ENCODE data around the gene CPAMD8.
A peak's percentile ranks its signal among the peaks of the same experiment; 100 is the strongest.

Gene CPAMD8

GRCh38 chr19:17022738-17023137, 3.9 kb downstream of the CPAMD8 start:
- 82% methylated on average over 7 of the region's 7 CpGs for WGBS

GRCh38 chr19:17021793-17022590, 4.6 kb downstream of the CPAMD8 start:
- Histone ChIP-seq H3K4me2 (ENCODE audit: low read length, poor library complexity, severe bottlenecking) (no peak overlapping the region), H3K27me3 (ENCODE audit: control insufficient read depth in 1 of 2, insufficient read depth in 1 of 2, low read length in 2 of 2) (peaks cover 25 to 28% of the 10 kb centered on the region in 2 experiments), H3K4ac (ENCODE audit: low read depth in 1 of 2, low read length in 2 of 2) (no peak overlapping the region), H4K91ac (ENCODE audit: low read length) (no peak overlapping the region), H2AK5ac (ENCODE audit: low read length, severe bottlenecking) (no peak overlapping the region), H3K36me3 (ENCODE audit: control insufficient read depth in 1 of 2, insufficient read depth in 2 of 2, low read depth in 1 of 2, low read length in 2 of 2) (no peaks in the 10 kb centered on the region), H3K9me3 (ENCODE audit: control insufficient read depth, low read length) (peaks cover 13% of the 10 kb centered on the region), H3K27ac (ENCODE audit: low read length, poor library complexity, severe bottlenecking) (no peak overlapping the region), H3K4me1 (ENCODE audit: control insufficient read depth, insufficient read depth, low read depth, low read length) (peaks cover 8% of the 10 kb centered on the region), H2BK5ac (ENCODE audit: low read depth, low read length, poor library complexity, severe bottlenecking) (no peak overlapping the region), H3K14ac (ENCODE audit: low read length in 2 of 2) (no peak overlapping the region), H3K18ac (ENCODE audit: low read depth in 1 of 2, low read length in 2 of 2) (no peak overlapping the region), H2BK15ac (ENCODE audit: low read depth, poor library complexity, severe bottlenecking) (no peak overlapping the region), H3K23ac (ENCODE audit: low read length in 2 of 2) (no peak overlapping the region), H4K8ac (ENCODE audit: low read length) (no peak overlapping the region), H2BK120ac (ENCODE audit: low read depth, low read length) (no peak overlapping the region), H3K79me1 (replicated peaks; ENCODE audit: low read length, poor library complexity, severe bottlenecking) (no peaks in the 10 kb centered on the region), H3K4me3 (ENCODE audit: insufficient read depth in 1 of 2, low read depth in 1 of 2, low read length in 2 of 2) (no peak overlapping the region), H3K9ac (ENCODE audit: low read length) (no peak overlapping the region), H2BK12ac (ENCODE audit: low read length in 2 of 2) (no peak overlapping the region), H2AFZ (ENCODE audit: low read depth, low read length) (no peak overlapping the region)
- peak; percentile 61 for DNase-seq
- 91% methylated on average over 12 of the region's 12 CpGs for WGBS

More at GRCh38 chr19:17022738-17023137, 3.9 kb downstream of the CPAMD8 start:
- no peak overlapping the region for H3K9ac ChIP-seq (ENCODE audit: low read length)
- no peak overlapping the region for H3K18ac ChIP-seq (ENCODE audit: low read depth in 1 of 2, low read length in 2 of 2)
- H3K4me1 ChIP-seq (ENCODE audit: control insufficient read depth, insufficient read depth, low read depth, low read length), result peaks cover 10% of the 10 kb centered on the region
- H3K4me2 ChIP-seq (ENCODE audit: low read length, poor library complexity, severe bottlenecking), result no peak overlapping the region
- H3K79me1 ChIP-seq (replicated peaks; ENCODE audit: low read length, poor library complexity, severe bottlenecking), result no peaks in the 10 kb centered on the region
- H2BK15ac ChIP-seq (ENCODE audit: low read depth, poor library complexity, severe bottlenecking), result no peak overlapping the region
- H3K36me3 ChIP-seq (ENCODE audit: control insufficient read depth in 1 of 2, insufficient read depth in 2 of 2, low read depth in 1 of 2, low read length in 2 of 2), result no peaks in the 10 kb centered on the region
- no peak overlapping the region for H2BK120ac ChIP-seq (ENCODE audit: low read depth, low read length)
- H3K27me3 ChIP-seq (ENCODE audit: control insufficient read depth in 1 of 2, insufficient read depth in 1 of 2, low read length in 2 of 2), result peaks cover 32 to 33% of the 10 kb centered on the region in 2 experiments
- no peak overlapping the region for H3K4me3 ChIP-seq (ENCODE audit: insufficient read depth in 1 of 2, low read depth in 1 of 2, low read length in 2 of 2)
- DNase-seq, result no peak
- no peak overlapping the region for H4K91ac ChIP-seq (ENCODE audit: low read length)
- H4K8ac ChIP-seq (ENCODE audit: low read length), result no peak overlapping the region
- no peak overlapping the region for H2AFZ ChIP-seq (ENCODE audit: low read depth, low read length)
- no peak overlapping the region for H3K27ac ChIP-seq (ENCODE audit: low read length, poor library complexity, severe bottlenecking)
- H3K9me3 ChIP-seq (ENCODE audit: control insufficient read depth, low read length), result peaks cover 13% of the 10 kb centered on the region
- no peak overlapping the region for H3K23ac ChIP-seq (ENCODE audit: low read length in 2 of 2)
- no peak overlapping the region for H2AK5ac ChIP-seq (ENCODE audit: low read length, severe bottlenecking)
- H2BK5ac ChIP-seq (ENCODE audit: low read depth, low read length, poor library complexity, severe bottlenecking), result no peak overlapping the region
- H3K4ac ChIP-seq (ENCODE audit: low read depth in 1 of 2, low read length in 2 of 2), result no peak overlapping the region
- H2BK12ac ChIP-seq (ENCODE audit: low read length in 2 of 2), result no peak overlapping the region
- H3K14ac ChIP-seq (ENCODE audit: low read length in 2 of 2), result no peak overlapping the region

GRCh38 chr19:17021328-17021727, 5.3 kb downstream of the CPAMD8 start:
- no peak overlapping the region for H3K27ac ChIP-seq (ENCODE audit: low read length, poor library complexity, severe bottlenecking)
- H2AK5ac ChIP-seq (ENCODE audit: low read length, severe bottlenecking), result no peak overlapping the region
- WGBS, result 73% methylated on average over 1 of the region's 1 CpG

GRCh38 chr19:17020823-17021222, 5.8 kb downstream of the CPAMD8 start:
- Histone ChIP-seq H2BK12ac (ENCODE audit: low read length in 2 of 2) (no peak overlapping the region), H3K27ac (ENCODE audit: low read length, poor library complexity, severe bottlenecking) (no peak overlapping the region), H2BK5ac (ENCODE audit: low read depth, low read length, poor library complexity, severe bottlenecking) (no peak overlapping the region), H4K8ac (ENCODE audit: low read length) (no peak overlapping the region), H3K14ac (ENCODE audit: low read length in 2 of 2) (no peak overlapping the region), H3K18ac (ENCODE audit: low read depth in 1 of 2, low read length in 2 of 2) (no peak overlapping the region), H2AFZ (ENCODE audit: low read depth, low read length) (no peak overlapping the region), H4K91ac (ENCODE audit: low read length) (no peak overlapping the region), H3K27me3 (ENCODE audit: control insufficient read depth in 1 of 2, insufficient read depth in 1 of 2, low read length in 2 of 2) (peaks cover 23 to 27% of the 10 kb centered on the region in 2 experiments), H2BK120ac (ENCODE audit: low read depth, low read length) (no peak overlapping the region), H2AK5ac (ENCODE audit: low read length, severe bottlenecking) (no peak overlapping the region), H3K9ac (ENCODE audit: low read length) (no peak overlapping the region), H3K23ac (ENCODE audit: low read length in 2 of 2) (no peak overlapping the region), H3K4ac (ENCODE audit: low read depth in 1 of 2, low read length in 2 of 2) (no peak overlapping the region), H3K4me1 (ENCODE audit: control insufficient read depth, insufficient read depth, low read depth, low read length) (peaks cover 2% of the 10 kb centered on the region), H3K9me3 (ENCODE audit: control insufficient read depth, low read length) (peaks cover 13% of the 10 kb centered on the region), H3K36me3 (ENCODE audit: control insufficient read depth in 1 of 2, insufficient read depth in 2 of 2, low read depth in 1 of 2, low read length in 2 of 2) (no peaks in the 10 kb centered on the region), H3K4me3 (ENCODE audit: insufficient read depth in 1 of 2, low read depth in 1 of 2, low read length in 2 of 2) (no peak overlapping the region), H3K4me2 (ENCODE audit: low read length, poor library complexity, severe bottlenecking) (no peak overlapping the region), H3K79me1 (replicated peaks; ENCODE audit: low read length, poor library complexity, severe bottlenecking) (no peaks in the 10 kb centered on the region), H2BK15ac (ENCODE audit: low read depth, poor library complexity, severe bottlenecking) (no peak overlapping the region)
- DNase-seq, result peak; percentile 9
- WGBS, result 89% methylated on average over 2 of the region's 2 CpGs

More at GRCh38 chr19:17021328-17021727, 5.3 kb downstream of the CPAMD8 start:
- H3K4me2 ChIP-seq (ENCODE audit: low read length, poor library complexity, severe bottlenecking), result no peak overlapping the region
- no peaks in the 10 kb centered on the region for H3K36me3 ChIP-seq (ENCODE audit: control insufficient read depth in 1 of 2, insufficient read depth in 2 of 2, low read depth in 1 of 2, low read length in 2 of 2)
- H4K8ac ChIP-seq (ENCODE audit: low read length), result no peak overlapping the region
- no peak overlapping the region for H2BK15ac ChIP-seq (ENCODE audit: low read depth, poor library complexity, severe bottlenecking)
- DNase-seq, result no peak
- H3K9ac ChIP-seq (ENCODE audit: low read length), result no peak overlapping the region
- no peaks in the 10 kb centered on the region for H3K79me1 ChIP-seq (replicated peaks; ENCODE audit: low read length, poor library complexity, severe bottlenecking)
- H3K27me3 ChIP-seq (ENCODE audit: control insufficient read depth in 1 of 2, insufficient read depth in 1 of 2, low read length in 2 of 2), result peaks cover 27 to 28% of the 10 kb centered on the region in 2 experiments
- no peak overlapping the region for H2BK5ac ChIP-seq (ENCODE audit: low read depth, low read length, poor library complexity, severe bottlenecking)
- no peak overlapping the region for H2BK120ac ChIP-seq (ENCODE audit: low read depth, low read length)
- no peak overlapping the region for H4K91ac ChIP-seq (ENCODE audit: low read length)
- H3K4ac ChIP-seq (ENCODE audit: low read depth in 1 of 2, low read length in 2 of 2), result no peak overlapping the region
- no peak overlapping the region for H3K23ac ChIP-seq (ENCODE audit: low read length in 2 of 2)
- no peak overlapping the region for H3K14ac ChIP-seq (ENCODE audit: low read length in 2 of 2)
- no peak overlapping the region for H2AFZ ChIP-seq (ENCODE audit: low read depth, low read length)
- H3K4me1 ChIP-seq (ENCODE audit: control insufficient read depth, insufficient read depth, low read depth, low read length), result peaks cover 6% of the 10 kb centered on the region
- no peak overlapping the region for H3K4me3 ChIP-seq (ENCODE audit: insufficient read depth in 1 of 2, low read depth in 1 of 2, low read length in 2 of 2)
- no peak overlapping the region for H2BK12ac ChIP-seq (ENCODE audit: low read length in 2 of 2)
- no peak overlapping the region for H3K18ac ChIP-seq (ENCODE audit: low read depth in 1 of 2, low read length in 2 of 2)
- peaks cover 13% of the 10 kb centered on the region for H3K9me3 ChIP-seq (ENCODE audit: control insufficient read depth, low read length)

Data from mesenchymal stem cell (in vitro differentiated cells and primary cell).